GM18870 (cell line): ENCODE measurements around the gene SMYD3.

Experiments used
- ATAC-seq: cut with Tn5 transposase; IDR thresholded peaks from one replicate; pipeline ENCODE4 v1.9.1; 2021; ENCODE audit warnings: moderate library complexity; ENCODE audit not compliant: unreplicated experiment

SMYD3 gene

DNA sequence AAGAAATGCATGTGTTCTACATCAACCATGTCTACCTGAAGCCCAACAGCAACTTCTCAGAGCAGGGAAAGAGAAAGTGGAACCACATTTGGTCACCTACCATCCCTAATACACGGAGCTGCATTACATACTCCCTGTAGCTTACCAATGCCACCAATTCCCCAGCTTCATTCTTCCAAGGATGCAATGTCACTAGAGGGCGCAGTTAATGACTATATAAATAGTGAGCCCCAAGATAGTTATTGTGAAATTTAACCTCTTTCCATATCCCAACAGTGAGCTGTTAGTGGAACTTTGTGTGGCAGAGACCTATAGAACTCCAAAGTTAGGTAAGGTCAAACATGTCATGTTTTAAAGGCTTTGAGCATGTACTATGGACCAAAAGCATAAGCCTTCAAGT lies 618.3 kb downstream of the SMYD3 start:
- no peak for ATAC-seq

DNA sequence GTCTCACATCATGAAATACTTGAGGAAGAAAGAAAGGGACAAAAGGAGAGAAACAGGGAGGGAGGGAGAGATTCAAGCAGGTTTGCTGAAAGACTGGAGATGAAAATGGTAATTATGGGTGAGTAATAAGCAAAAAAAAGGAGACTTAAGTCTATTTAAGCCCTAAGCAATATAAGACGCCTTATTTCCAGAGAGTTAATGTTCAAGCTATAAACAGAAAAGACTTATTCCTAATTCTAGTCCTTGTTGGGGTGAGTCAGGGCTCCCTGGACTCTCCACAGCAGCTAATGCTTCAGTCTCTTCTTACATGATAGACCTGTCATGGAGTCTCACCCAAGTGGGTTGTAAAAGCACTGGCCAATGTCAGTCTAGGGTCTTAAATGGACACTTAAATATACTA lies 619.2 kb downstream of the SMYD3 start:
- ATAC-seq = no peak

DNA sequence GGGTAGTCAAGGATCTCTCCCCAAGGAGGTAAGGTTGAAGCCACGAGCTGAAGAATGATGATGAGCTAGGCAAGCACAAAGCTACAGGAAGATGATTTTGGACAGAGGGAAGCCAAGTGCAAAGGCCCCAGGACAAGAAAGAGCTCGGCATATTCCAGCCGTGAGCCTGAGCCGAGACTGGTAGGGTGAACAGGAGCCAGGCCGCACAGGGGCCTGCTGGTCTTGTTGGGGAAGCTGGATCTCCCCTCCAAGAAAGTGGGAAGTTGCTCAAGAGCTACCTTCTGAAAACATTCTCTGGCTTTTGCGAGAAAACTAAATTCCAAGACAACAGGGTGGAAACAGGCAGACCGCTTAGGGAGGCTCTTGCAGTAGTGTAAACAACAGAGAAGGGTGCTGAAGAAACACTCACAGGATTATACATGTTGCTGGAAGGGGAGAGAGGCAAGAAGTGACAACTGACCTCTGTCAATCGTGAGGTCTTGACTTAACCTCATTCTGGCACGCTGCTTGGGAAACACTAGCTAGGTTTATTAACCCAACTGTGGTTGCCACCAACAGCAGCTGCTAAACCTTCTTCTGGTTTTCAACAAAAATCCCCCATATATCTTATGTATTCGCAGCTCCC lies 625.2 kb downstream of the SMYD3 start:
- no peak for ATAC-seq

DNA sequence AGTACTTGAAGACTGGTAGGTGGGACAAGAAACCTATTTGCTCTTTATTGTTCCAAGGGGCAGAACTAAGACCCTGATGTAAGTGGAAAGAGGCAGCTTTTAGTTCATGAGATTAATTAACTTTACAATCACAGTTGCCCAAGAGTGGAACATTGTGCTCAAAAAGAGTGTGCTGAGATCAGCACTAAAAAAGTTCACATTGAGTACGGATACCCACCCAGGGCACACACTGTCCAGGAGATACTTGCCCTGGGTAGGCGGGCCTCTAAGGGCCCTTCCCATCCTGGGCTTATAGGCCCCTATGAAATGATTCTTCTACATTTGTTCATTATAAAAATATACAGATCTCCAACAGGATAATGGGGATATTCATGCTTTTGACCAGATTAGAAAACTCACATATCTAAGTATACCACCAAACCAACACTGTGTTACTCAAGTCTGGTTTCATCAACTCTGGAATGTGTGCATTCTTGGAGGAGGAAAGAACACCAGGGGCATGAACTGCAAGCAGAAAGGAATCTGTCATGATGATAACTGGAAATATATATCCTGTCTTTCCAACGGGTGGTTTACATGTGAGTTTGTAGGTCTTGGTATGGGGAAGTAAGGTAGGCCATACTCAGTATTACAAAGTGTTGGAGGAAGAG lies 626.2 kb downstream of the SMYD3 start:
- no peak for ATAC-seq

DNA sequence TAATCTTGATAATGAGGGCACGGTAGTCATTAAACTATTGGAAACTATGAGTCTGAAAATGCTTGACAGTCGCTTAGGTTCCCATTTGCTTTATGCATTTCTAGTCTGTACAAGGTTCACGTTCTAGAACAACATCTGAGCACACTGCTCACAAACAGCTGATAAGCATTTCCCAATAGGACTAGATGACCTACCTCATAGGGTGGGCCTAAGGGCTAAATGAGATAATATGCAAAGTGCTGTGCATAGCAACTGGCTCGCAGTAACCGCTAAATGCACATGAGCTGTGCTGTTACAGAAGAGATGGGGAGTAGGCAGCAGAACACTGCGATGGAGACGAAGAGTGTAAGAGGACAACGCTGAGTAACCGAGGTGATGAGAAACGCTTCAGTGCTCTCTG lies 628.0 kb downstream of the SMYD3 start:
- no peak for ATAC-seq

DNA sequence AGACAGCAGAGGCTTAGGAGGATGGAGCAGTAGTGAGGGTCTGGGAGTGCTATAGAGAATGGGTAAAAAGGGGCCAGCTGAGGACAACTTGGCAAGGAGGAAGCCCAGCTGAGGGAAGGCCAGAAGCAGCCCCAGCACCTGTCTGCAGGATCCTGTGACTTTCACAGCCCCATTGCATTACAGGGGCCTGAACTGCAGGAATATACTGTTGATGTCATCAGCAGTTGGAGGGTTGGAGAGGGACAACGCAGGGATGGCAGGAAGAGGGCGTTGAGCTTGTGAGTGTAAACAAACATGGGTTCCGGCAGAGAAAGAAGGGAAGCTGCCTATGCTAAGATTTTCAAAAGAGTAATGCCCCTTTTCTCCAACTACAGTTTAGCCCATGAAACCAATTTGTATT lies 628.5 kb downstream of the SMYD3 start:
- no peak for ATAC-seq

DNA sequence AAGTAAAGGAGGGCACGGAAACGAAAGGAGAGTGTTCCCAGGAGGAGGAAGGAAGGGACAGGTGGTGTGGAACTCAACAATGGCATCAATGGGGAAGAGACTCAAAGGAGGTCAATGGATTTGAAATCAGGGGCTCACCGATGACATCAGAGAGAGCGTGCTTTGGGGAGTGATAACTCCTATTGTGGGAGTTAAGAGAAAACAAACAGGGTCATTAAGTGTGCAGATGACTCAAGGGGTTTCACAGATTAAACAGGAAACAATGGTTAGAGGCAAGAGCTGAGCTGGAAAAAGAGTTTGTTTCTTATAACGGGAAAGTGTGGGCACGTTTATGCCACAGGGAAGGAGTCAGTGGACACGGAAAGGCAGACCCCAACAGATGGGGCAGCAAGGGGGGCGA lies 629.1 kb downstream of the SMYD3 start:
- ATAC-seq = no peak

DNA sequence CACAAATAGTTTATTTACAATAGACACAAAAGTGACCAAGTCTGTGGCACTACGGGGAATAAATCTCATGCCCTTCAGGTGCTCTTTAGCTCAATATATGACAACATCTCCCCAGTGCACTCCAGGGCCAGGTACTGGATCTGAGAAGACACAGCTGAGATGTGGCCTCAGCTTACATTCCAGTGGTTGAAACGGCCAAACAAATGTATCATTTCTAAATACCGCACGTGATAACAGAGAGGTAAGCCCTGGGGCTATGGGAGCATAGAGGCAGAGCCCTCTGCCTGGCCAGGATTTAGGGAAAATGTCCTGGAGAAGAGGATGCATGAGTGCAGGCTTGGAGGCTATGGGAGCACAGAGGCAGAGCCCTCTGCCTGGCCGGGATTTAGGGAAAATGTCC lies 630.5 kb downstream of the SMYD3 start:
- no peak for ATAC-seq

DNA sequence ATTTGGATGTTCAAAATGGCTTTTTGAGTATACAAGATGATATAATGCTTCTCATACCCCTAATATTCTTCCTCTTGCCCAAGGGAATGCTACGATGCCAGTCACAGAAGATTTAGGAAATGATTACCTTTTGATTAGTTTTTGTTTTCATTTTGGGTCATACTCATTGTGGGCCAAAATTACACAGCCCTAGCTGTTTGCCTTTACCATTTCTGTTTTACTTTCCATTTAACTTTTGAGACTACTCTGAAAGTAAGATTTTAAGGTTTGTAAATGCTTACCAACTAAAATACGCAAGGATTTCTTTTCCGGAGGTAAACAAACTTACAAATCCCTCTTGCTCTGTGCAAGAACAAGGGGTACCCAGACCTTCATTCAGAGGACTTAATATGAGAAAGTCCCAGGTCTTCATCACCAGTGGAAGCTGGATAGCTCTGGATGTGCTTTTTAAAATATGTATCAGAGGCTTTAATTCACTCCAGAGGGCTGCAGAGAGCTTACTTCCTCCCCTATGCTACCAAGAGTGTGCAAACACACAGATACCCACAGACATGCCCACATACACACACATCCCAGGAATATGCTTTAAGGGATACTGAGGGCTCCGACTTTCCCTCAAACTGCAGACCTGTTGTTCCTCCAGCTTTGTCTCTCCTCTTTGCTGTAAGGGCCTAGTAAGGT lies 631.4 kb downstream of the SMYD3 start:
- ATAC-seq = peak; percentile 52

DNA sequence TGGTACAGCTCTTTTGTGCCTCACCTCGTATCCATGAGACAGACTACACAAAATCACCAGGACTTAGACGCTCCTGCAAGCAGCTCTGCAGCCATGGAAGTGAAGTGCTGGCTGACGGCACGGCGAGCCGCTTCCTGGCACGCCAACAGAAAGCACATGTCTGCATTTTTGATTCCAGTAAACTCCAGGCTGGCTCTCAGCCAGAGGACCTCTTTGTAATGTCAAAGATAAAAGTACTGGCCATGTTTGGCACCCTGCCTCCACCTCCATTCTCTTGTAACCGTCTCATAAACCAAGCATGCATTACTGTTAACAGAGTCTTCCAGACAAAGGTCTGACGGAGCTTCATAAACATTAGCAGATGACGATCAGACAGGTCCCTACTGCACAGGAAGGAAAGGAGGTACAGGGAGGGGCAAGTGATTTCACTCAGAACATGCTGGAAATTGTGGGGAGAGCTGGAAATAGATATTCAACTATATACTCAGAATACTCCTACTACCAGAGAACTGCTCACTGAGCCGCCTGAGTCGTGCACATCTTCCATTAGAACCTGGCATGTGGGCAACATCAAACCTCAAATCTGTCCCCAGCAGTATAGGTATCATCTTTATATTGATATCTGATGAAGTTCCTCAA lies 632.0 kb downstream of the SMYD3 start:
- no peak for ATAC-seq

DNA sequence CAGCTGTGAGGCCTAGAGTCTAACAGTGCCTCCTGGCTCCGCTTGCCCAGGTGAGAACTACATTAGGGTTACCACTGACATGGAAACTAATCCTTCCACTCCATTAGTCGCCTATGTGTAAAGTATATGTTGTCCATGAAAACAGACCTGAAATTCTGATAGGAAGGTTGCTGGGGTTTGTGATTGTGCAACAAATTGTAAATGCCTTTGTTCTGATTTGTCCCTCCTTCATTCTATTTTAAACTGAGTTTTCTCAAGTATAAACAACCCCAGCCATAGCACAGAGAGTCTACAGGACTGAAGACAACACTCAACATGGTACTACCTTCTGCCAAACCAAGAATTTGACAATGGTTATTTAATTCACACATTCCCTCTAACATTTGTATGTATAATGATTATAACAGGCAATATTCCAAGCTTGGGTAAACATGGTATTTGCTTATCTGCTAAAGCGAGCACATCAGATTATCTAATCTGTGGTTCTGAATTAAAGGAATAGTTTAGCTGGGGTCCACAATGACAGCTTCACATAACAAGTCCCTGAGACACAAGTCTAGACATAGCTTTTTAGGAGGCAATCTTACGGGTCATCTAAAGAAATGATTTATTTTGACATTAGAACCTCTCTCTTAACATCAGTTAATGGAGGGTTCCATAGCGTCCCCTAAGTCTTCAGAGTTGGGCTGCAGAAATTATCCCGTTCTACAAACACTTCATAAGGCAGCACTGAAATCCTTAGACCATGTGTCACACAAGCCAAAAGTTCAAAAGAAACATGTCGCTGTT lies 633.0 kb downstream of the SMYD3 start:
- no peak for ATAC-seq

DNA sequence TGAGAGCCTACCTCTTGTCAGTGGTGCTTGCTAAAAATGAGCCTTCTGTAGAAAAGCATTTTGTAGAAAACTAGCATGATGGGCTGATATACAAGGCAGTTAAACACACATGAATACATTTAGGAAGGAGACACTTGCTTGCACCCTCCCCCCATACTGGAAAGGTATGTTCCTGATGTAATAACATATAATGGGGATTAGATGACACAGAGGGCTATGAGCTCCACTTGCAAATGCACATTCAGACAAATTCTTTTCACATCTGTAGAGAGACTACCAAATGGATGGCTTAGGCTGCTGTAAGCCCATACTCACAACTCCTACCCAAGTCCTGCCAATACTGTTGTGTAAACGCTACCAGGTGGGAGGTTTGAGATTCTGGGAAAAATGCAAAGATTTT lies 634.0 kb downstream of the SMYD3 start:
- ATAC-seq = no peak

DNA sequence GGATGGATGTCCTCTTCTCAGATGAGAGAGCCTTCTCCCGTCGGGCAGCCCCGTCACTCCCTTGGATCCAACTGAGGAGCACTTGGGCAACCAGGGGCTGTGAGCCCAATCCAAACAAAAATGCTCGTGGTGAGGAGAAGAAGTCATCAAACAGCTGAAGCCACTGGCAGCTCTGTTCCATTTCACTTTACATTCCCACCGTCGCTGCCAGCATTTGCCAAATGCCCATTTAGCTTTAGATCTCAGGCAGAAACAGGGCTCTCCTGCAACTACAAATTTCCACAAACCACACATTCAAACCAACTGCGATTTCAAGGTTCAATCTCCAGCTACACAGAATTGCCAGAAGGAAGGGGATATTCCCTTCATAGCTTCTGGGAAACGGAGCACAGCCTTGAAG lies 634.6 kb downstream of the SMYD3 start:
- no peak for ATAC-seq

DNA sequence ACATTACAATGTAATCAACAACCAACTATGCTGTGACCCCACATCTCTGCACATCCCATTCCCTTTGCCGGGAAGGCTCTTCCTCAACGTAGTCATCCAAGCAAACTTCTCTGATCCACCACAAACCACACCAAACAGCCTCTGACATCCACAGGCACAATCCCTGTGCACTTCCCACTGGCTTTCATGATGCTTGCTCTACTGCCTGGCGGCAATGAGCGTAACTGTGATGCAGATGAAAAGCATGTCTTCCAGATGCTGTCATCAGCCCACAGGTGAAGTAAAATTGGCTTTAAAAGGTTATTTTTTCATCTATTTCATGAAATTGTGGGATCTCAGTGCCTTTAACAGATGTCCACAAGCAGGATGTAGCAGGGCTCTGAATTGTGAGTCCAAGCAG lies 635.2 kb downstream of the SMYD3 start:
- ATAC-seq = no peak

DNA sequence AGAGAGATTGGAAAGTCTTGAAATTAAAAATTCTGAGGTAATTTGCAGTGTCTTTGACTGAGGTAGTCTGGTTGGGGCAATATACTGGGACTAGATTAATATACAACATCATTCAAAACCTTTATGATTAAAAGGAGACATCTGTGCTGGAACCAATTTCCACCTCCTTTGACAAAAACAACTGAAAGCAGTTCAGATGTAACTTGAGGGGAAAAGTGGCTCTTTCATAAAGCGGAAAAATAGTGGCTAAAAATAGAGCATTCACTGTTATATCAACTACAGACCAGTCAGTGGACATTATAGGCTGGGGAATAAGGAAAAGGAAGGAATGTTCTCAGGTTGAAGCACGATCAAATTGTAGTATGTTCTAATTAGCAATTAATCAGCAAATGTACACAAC lies 635.9 kb downstream of the SMYD3 start:
- ATAC-seq = no peak

DNA sequence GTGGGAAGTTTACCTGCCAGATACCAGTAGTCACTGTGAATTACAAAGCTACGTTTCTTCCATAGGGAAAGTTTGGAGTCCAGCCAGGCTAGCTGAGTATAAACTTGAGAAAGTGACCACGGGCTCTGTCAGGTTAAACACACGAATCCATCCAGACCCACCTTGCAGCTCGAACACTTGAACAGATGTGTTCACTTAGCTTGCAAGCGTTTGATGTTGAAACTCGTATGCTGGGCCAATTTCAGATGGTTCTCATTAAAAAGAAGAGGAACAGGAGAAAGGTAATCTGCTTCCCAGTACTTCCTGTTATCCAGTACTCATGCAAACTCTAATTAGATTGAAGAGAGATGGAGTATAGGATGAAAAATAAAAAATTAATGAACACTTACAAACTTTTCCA lies 636.4 kb downstream of the SMYD3 start:
- no peak for ATAC-seq

DNA sequence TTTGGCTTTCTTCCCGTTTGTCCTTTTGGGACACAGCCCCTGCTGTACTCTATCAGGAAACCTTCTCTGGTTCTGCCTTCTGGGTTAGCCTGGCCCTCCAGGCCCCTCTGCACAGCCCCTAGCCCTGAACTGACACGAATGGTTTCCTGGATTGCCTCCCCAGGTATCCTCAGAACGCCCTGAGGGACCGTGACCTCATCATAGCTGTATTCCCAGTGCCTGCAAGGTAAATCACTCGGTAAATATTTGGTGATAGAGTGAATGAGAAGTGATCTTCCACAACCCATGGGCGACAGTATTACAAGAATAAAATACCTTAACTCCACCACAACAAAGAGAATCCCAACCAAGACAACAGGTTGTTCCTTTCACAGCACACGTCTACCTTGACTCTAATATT lies 637.2 kb downstream of the SMYD3 start:
- ATAC-seq = no peak

DNA sequence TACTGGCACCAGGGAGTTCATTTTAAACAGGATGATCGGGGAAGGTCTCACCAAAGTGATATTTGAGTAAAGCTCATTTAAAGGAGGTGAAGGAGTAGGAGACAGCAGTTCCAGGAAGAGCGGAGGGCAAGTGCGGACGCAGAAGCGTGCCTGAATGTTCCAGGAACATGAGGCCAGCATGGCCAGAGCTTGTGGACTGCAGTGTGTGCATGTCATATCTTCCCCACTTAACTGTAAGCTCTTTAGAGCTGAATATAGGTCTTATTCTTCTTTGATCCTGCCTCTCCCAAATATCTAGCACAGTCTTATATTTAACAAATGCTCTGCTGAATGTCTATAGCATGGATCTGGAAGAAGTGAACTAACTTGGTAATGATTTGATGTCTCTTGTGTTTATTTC lies 639.3 kb downstream of the SMYD3 start:
- ATAC-seq = no peak

DNA sequence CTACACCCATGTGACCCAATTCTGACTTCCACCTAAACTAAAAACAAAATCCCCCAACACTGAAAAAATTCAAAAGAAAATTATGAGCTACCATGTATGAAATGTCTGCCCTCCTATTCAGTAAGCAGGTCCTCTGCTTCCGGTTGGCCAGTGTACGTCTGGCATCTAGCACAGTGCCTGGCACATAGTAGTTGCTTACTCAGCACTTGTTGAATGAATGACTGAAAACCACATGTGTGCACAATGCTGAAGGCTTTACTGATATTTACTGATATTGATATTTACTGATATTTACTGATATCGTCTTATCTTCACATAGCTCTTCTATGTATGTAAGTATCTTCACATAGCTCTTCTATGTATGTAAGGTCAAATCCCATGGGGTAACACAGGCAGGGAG lies 642.2 kb downstream of the SMYD3 start:
- ATAC-seq = no peak

DNA sequence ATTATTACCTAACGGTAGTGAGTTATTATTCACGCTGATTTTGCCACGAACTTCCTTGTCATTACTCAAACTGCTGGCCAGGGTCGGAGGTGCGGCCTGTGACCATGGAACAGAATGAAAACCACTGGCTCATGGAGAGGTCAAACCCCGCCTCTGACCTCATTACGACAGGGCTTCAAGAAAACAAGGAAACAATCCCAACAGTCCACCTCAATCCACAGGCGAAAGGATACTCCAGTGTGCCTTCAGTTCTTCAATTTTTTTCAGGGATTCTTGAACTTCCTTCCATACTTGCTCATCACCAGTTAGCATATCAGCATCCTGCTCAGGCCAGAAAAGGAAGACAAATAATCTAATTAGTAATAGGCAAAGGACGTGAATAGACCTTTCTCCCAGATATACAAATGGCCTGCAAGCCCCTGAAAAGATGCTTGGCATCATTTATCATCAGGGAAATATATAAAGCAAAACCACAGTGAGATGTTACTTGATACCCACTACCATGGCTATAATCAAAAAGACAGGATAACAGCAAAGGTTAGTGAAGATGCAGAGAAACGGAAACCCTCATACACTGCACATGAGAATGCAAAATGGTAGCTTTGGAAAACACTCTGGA lies 643.4 kb downstream of the SMYD3 start:
- no peak for ATAC-seq
